ENCODE data around the gene CNTNAP2. TPM values are rescaled to one million over a fixed set of nuclear protein-coding genes. Genes with fewer than 3 reads are reported as not detected.

CNTNAP2 gene
- total and polyA plus RNA-seq, 2 of the 8 experiments (the other 6 are each of a cell fraction or from before 2014, with no cell fraction given) = 27.9 to 71.0 TPM

DNA sequence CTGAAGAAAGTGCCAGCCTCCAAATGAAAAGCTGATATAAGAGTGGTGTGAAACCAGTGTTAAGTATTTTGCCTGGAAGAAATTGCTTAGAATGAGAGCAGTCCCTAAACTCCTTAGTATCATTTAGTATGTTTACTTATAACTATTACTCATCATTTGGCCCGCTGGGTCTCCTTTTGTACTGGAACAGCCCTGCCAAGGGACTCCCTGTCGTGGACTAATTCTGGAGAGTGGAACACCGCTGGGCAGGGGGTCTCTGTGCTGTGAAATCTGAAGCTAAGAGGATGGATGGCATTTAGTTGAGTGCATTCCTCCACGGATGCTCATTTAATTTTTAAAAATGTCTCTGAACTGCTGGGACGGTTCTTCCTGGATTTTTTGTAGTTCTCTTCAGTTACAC, 1584.1 kb downstream of the CNTNAP2 start (continued):
- TF ChIP-seq, protein P1, sequence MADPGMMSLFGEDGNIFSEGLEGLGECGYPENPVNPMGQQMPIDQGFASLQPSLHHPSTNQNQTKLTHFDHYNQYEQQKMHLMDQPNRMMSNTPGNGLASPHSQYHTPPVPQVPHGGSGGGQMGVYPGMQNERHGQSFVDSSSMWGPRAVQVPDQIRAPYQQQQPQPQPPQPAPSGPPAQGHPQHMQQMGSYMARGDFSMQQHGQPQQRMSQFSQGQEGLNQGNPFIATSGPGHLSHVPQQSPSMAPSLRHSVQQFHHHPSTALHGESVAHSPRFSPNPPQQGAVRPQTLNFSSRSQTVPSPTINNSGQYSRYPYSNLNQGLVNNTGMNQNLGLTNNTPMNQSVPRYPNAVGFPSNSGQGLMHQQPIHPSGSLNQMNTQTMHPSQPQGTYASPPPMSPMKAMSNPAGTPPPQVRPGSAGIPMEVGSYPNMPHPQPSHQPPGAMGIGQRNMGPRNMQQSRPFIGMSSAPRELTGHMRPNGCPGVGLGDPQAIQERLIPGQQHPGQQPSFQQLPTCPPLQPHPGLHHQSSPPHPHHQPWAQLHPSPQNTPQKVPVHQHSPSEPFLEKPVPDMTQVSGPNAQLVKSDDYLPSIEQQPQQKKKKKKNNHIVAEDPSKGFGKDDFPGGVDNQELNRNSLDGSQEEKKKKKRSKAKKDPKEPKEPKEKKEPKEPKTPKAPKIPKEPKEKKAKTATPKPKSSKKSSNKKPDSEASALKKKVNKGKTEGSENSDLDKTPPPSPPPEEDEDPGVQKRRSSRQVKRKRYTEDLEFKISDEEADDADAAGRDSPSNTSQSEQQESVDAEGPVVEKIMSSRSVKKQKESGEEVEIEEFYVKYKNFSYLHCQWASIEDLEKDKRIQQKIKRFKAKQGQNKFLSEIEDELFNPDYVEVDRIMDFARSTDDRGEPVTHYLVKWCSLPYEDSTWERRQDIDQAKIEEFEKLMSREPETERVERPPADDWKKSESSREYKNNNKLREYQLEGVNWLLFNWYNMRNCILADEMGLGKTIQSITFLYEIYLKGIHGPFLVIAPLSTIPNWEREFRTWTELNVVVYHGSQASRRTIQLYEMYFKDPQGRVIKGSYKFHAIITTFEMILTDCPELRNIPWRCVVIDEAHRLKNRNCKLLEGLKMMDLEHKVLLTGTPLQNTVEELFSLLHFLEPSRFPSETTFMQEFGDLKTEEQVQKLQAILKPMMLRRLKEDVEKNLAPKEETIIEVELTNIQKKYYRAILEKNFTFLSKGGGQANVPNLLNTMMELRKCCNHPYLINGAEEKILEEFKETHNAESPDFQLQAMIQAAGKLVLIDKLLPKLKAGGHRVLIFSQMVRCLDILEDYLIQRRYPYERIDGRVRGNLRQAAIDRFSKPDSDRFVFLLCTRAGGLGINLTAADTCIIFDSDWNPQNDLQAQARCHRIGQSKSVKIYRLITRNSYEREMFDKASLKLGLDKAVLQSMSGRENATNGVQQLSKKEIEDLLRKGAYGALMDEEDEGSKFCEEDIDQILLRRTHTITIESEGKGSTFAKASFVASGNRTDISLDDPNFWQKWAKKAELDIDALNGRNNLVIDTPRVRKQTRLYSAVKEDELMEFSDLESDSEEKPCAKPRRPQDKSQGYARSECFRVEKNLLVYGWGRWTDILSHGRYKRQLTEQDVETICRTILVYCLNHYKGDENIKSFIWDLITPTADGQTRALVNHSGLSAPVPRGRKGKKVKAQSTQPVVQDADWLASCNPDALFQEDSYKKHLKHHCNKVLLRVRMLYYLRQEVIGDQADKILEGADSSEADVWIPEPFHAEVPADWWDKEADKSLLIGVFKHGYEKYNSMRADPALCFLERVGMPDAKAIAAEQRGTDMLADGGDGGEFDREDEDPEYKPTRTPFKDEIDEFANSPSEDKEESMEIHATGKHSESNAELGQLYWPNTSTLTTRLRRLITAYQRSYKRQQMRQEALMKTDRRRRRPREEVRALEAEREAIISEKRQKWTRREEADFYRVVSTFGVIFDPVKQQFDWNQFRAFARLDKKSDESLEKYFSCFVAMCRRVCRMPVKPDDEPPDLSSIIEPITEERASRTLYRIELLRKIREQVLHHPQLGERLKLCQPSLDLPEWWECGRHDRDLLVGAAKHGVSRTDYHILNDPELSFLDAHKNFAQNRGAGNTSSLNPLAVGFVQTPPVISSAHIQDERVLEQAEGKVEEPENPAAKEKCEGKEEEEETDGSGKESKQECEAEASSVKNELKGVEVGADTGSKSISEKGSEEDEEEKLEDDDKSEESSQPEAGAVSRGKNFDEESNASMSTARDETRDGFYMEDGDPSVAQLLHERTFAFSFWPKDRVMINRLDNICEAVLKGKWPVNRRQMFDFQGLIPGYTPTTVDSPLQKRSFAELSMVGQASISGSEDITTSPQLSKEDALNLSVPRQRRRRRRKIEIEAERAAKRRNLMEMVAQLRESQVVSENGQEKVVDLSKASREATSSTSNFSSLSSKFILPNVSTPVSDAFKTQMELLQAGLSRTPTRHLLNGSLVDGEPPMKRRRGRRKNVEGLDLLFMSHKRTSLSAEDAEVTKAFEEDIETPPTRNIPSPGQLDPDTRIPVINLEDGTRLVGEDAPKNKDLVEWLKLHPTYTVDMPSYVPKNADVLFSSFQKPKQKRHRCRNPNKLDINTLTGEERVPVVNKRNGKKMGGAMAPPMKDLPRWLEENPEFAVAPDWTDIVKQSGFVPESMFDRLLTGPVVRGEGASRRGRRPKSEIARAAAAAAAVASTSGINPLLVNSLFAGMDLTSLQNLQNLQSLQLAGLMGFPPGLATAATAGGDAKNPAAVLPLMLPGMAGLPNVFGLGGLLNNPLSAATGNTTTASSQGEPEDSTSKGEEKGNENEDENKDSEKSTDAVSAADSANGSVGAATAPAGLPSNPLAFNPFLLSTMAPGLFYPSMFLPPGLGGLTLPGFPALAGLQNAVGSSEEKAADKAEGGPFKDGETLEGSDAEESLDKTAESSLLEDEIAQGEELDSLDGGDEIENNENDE (IDR thresholded peaks at IDR 0.05; ENCODE audit: insufficient replicate concordance, low read length) = no peak
- TF ChIP-seq TCF12 (IDR thresholded peaks at IDR 0.05; ENCODE audit: low read depth, low read length) (no peak), RNF2 (IDR thresholded peaks at IDR 0.05; ENCODE audit: borderline replicate concordance, low read depth, low read length, missing control alignments, poor library complexity, severe bottlenecking) (no peak), PHF8 (conservative IDR thresholded peaks at IDR 0.05; ENCODE audit: low read depth, low read length) (no peak), YY1 (IDR thresholded peaks at IDR 0.05; ENCODE audit: low read depth, low read length) (no peak), KDM5A (IDR thresholded peaks at IDR 0.05; ENCODE audit: low read length) (no peak), TBP (IDR thresholded peaks at IDR 0.05; ENCODE audit: low read depth, low read length) (no peak), NANOG (IDR thresholded peaks at IDR 0.05; ENCODE audit: insufficient read depth, low read depth, low read length, poor library complexity, severe bottlenecking) (no peak), CTBP2 (IDR thresholded peaks at IDR 0.05; ENCODE audit: borderline replicate concordance, insufficient read depth, insufficient read length, low read length) (no peak), RBBP5 (IDR thresholded peaks at IDR 0.05; ENCODE audit: borderline replicate concordance, low read depth, low read length) (no peak), KDM4A (IDR thresholded peaks at IDR 0.05; ENCODE audit: low read depth, low read length, severe bottlenecking) (no peak)
